Measurements from ENCODE around the gene WNT7B. TPM values are rescaled to one million over a fixed set of nuclear protein-coding genes. Genes with fewer than 3 reads are reported as not detected.

WNT7B gene
- total and polyA plus RNA-seq, 2 of the 8 experiments (the other 6 are each of a cell fraction or from before 2014, with no cell fraction given) = 0.14 to 0.24 TPM

- Histone ChIP-seq H2BK120ac (replicated peaks; ENCODE audit: low read depth, low read length) (no peak overlapping the region), H3K27me3 (replicated peaks in 1 of 4; ENCODE audit: control insufficient read depth in 3 of 4, extremely low read depth in 1 of 4, insufficient read depth in 3 of 4, low read length in 3 of 4) (peaks cover 10 to 47% (median 35%) of the 10 kb centered on the region in 4 experiments), H3K4me1 (replicated peaks in 1 of 4; ENCODE audit: control insufficient read depth in 3 of 4, insufficient read depth in 4 of 4, low read length in 3 of 4) (peaks cover 0 to 8% (median 1%) of the 10 kb centered on the region in 4 experiments; a peak in 3 of 7 replicates), H3K23ac (ENCODE audit: insufficient read length) (no peak overlapping the region), H4K5ac (ENCODE audit: insufficient read length, low read depth, low read length) (no peak overlapping the region), H3K56ac (replicated peaks; ENCODE audit: insufficient read length, low read depth, low read length) (no peak overlapping the region), H3K14ac (ENCODE audit: insufficient read length) (no peak overlapping the region), H3K4ac (replicated peaks; ENCODE audit: insufficient read length, low read depth, low read length) (no peak overlapping the region), H3K4me2 (ENCODE audit: insufficient read depth in 1 of 2, low read depth in 2 of 2, low read length in 2 of 2) (no peak overlapping the region), H2BK20ac (ENCODE audit: low read length) (no peak overlapping the region), H3K23me2 (ENCODE audit: low read depth, low read length) (peaks cover 4% of the 10 kb centered on the region; the same call in 1 of the 2 replicates), H4K8ac (ENCODE audit: extremely low read depth, insufficient read depth, low read length) (no peak overlapping the region), H3K79me2 (ENCODE audit: control insufficient read depth in 1 of 2, insufficient read depth in 2 of 2, low read length in 2 of 2) (no peaks in the 10 kb centered on the region), H4K20me1 (replicated peaks in 1 of 2; ENCODE audit: control insufficient read depth in 1 of 2, insufficient read depth in 2 of 2, low read length in 2 of 2) (no peaks in the 10 kb centered on the region), H2BK5ac (ENCODE audit: low read depth, low read length) (no peak overlapping the region), H3K36me3 (ENCODE audit: control insufficient read depth in 2 of 4, insufficient read depth in 4 of 4, low read length in 3 of 4) (no peaks in the 10 kb centered on the region), H2AK5ac (ENCODE audit: low read depth, low read length) (no peak overlapping the region), H3K79me1 (ENCODE audit: low read depth, low read length) (no peaks in the 10 kb centered on the region), H3K27ac (ENCODE audit: low read depth, low read length) (no peak overlapping the region), H3K18ac (ENCODE audit: extremely low read depth, low read length) (no peak overlapping the region; the same call in 1 of the 2 replicates), H3K9me3 (ENCODE audit: insufficient read depth in 2 of 2, low read depth in 1 of 2, low read length in 1 of 2) (no peaks in the 10 kb centered on the region), H4K91ac (replicated peaks; ENCODE audit: insufficient read length, low read length) (no peak overlapping the region), H2BK12ac (ENCODE audit: low read depth, low read length) (no peak overlapping the region), H2BK15ac (ENCODE audit: low read length) (no peak overlapping the region), H3K9ac (replicated peaks in 1 of 4; ENCODE audit: extremely low read depth in 1 of 4, low read depth in 3 of 4, low read length in 3 of 4) (no peak overlapping the region), H3K4me3 (ENCODE audit: extremely low read depth in 1 of 4, insufficient read depth in 2 of 4, low read depth in 3 of 4, low read length in 4 of 4) (no peak overlapping the region), H2AFZ (ENCODE audit: low read length) (no peak overlapping the region)
- DNase-seq (ENCODE audit: low read depth in 1 of 2, low spot score in 2 of 2) (no peak), FAIRE-seq (no peak)
- TF ChIP-seq E2F6 (IDR thresholded peaks at IDR 0.05) = no peak
- TF ChIP-seq RAD21 (IDR thresholded peaks at IDR 0.05 in 1 of 2, conservative IDR thresholded peaks at IDR 0.05 in 1 of 2; ENCODE audit: low read depth in 2 of 2, low read length in 2 of 2) = no peak
- no peak for TF ChIP-seq RXRA (IDR thresholded peaks at IDR 0.05; ENCODE audit: insufficient read depth, low read depth, low read length)
- no peak for TF ChIP-seq ASH2L (IDR thresholded peaks at IDR 0.05; ENCODE audit: low read length)
- TF ChIP-seq HDAC2 (IDR thresholded peaks at IDR 0.05; ENCODE audit: borderline replicate concordance in 1 of 2, low read depth in 2 of 2, low read length in 2 of 2) = no peak
- no peak for TF ChIP-seq TCF12 (IDR thresholded peaks at IDR 0.05; ENCODE audit: low read depth, low read length)
- no peak for TF ChIP-seq ATF3 (IDR thresholded peaks at IDR 0.05; ENCODE audit: insufficient read depth, low read depth, low read length)
- ChIA-PET CTCF (ENCODE audit: partially characterized antibody) (interaction anchor here (1.4 to 4.2 kb wide), 4 partner anchors 12 to 29 kb away, joined by 4 to 23 read pairs (median 6); no protein-coding TSS in a partner anchor), POLR2A (ENCODE audit: partially characterized antibody) (no interaction called here)
- 89% methylated on average over 4 of the region's 4 CpGs; no CpG with 5 or more reads in 1 of the 2 experiments for WGBS, 2 experiments (ENCODE audit: extremely low coverage in 1 of 2, insufficient coverage in 1 of 2, insufficient read length in 1 of 2, insufficient replicate concordance in 2 of 2, low coverage in 1 of 2, low lambda C conversion rate in 2 of 2, missing lambda C conversion rate in 1 of 2)
Measured at GRCh38 chr22:46024136-46024840, 47.3 kb upstream of the WNT7B start.
